ENCODE measurements around the gene EBPL.
A peak's percentile ranks its signal among the peaks of the same experiment; 100 is the strongest.
"Not testable (repeated sequence)": the region's sequence is repeated elsewhere in the genome, so short reads cannot be mapped to it uniquely, and the experiment has no call there.

The EBPL gene

DNA sequence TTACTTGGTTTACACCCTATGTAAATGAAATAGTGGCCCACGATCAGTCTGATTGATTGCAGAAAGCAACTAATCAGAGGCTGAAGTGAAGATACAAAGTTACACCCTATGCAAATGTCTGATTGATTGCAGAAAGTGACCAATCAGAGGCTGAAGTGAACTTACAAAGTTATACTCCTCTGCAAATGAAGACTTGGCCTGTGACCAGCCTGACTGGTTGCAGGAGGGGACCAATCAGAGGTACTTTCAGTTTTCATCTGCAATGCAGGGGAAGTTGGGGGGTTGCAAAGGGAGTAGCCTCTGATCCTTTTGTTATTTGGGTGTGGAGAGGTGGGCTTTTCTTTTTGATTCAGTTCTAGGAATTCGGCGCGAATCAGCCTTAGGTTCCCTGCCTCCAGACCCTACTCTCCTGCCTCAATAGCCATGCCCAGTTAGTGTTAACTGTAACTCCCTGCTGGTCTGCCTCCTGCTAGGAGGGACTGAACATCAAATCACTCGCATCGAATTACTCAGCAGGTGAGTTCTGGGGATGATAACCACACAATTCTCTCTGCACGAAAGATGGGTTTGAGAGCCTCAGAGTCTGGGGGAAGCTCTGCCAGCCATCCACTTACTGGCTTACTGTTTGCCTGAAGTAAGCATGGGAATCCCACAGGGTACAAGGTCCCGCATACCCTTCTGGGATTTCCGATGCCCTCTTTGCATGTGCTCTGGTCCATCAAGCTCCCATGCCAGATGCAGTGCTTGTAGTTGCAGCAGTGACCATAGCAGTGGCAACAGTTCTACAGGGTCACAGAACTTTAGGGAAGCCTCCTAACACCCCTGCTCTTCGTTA lies 55.5 kb downstream of the EBPL start:
- DNase-seq (ENCODE audit: low spot score) = peak; percentile 59

- DNase-seq (ENCODE audit: low spot score) = no peak
These were observed 57.6 kb downstream of the EBPL start for GRCh38 chr13:49633710-49634109.

GRCh38 chr13:49632156-49632555 lies 59.1 kb downstream of the EBPL start:
- DNase-seq (ENCODE audit: low spot score) = no peak

DNA sequence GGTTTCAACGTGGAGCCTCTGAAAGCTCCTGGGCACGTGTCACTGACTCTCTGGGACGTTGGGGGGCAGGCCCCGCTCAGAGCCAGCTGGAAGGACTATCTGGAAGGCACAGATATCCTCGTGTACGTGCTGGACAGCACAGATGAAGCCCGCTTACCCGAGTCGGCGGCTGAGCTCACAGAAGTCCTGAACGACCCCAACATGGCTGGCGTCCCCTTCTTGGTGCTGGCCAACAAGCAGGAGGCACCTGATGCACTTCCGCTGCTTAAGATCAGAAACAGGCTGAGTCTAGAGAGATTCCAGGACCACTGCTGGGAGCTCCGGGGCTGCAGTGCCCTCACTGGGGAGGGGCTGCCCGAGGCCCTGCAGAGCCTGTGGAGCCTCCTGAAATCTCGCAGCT lies 60.7 kb downstream of the EBPL start:
- no peak for DNase-seq (ENCODE audit: low spot score)

DNA sequence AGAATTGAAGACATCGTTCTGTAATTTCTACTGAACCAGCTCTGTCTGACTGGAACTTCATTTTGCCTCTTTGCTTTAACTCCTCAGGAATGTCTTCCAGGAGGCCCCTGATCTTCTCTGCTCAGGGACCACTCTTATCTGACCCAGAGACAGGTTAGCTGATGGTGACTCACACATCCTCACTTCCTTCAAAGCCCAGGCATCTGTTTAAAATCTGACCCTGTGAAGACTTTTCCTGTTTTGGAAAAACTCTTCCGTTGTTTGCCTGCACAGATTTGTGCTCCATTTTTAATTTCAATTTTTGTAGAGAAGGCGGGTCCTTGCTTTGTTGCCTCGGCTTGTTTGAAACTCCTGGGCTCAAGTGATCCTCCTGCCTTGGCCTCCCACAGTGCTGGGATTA lies 61.3 kb downstream of the EBPL start:
- no peak for DNase-seq (ENCODE audit: low spot score)

DNA sequence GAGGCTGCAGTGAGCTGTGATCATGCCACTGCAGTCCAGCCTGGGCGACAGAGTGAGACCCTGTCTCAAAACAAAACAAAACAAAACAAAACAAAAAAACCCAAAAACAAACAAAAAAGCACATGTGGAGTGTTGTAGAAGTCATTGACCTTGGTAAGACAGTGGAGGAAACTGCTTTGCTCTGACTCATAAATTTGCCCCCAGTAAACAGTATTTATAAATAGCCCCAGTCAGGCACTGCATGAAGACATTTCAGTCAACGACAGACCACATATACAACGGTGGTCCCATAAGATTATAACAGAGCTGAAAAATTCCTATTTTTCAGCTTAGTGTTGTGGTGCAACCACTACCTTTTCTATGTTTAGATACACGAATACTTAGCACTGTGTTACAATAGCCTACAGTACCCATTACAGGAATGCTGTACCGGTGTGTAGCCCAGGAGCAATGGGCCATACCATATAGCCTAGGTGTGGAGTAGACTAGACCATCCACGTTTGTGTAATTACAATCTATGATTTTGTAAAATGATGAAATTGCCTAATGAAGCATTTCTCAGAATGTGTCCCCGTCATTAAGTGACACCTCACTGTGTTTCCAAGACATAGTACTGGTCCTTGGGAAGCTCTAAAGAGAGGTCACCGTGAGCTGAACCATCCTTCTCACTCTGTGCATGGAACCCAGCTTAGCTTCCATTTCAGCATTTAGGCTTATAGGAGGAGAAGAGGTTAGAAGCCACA lies 61.9 kb downstream of the EBPL start:
- no peak for DNase-seq (ENCODE audit: low spot score)

DNA sequence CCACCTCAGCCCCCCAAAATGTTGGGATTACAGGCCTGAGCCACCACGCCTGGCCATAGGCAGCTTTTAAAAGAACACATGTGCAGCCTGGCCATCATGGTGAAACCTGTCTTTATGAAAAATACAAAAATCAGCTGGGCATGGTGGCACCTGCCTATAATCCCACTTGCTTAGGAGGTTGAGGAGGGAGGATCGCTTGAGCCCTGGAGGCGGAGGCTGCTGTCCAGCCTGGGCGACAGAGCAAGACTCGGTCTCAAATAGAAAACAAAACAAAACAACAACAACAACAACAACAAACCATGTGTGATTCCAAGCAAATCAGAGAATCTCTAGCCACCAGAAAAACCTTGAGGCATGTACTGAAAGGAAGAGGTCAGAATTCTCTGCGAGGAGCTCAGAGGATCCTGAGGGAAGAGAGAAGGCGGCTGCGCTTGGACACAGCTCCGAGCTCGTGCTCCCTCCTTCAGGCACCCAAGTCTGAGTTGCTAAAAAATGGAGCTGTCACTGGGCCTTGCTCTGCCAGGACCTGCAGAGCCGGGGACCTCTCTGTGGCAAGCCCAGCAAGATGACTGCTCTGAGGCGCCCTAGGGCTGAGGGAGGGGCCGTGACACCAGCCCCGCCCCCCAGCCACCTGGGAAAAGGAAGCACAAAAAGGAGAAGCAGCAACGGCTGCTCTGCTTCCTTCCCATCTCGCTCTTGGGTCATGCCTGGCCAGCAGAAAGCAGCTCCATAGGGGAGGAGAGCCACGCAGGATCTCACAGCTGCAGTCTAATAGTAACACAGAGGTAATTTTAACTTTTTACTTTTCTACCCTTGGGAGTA lies 63.2 kb downstream of the EBPL start, which contains the start of gene ARL11:
Gene ARL11 (plus strand): TSS at position 677 of the 822 bp plus-strand sequence. CDS start 1,941 bp downstream, outside the sequence.
- peak; percentile 51 for DNase-seq (ENCODE audit: low spot score)

GRCh38 chr13:49625392-49626079 lies 65.8 kb downstream of the EBPL start:
- DNase-seq (ENCODE audit: low spot score) = no peak

- DNase-seq (ENCODE audit: low spot score) = no peak
These were observed 67.1 kb downstream of the EBPL start for GRCh38 chr13:49624229-49624628.

DNA sequence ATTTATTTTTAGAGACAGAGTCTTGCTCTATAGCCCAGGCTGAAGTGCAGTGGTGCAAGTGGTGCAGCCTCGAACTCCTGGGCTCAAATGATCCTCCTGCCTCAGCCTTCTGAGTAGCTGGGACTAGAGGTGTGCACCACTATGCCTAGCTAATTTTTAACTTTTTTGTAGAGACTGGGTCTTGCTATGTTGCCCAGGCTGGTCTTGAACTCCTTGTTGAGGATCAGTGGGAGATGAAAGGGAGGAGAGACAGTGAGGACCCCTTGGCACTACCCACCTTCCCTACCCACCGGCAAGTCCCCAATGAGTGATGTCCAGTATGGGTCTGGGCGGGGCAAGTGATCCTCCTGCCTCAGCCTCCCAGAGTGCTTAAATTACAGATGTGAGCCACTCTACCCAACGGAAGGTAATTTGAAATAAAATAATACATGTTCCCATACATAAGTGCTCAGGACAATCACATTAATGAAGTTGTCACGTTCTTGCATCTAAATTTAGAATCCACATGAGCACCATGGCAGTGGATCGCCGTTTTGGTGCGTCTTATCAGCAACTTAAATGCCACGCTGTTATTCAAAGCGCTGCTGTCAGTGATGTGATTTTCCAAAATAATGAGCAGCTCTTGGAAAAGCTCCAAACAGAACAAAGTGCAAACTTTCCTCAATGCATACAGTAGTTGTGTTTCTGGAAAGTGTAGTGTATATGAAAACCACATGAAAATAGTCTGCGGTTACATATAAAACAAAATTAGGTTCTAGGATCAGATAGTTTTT lies 68.9 kb downstream of the EBPL start:
- no peak for DNase-seq (ENCODE audit: low spot score)

DNA sequence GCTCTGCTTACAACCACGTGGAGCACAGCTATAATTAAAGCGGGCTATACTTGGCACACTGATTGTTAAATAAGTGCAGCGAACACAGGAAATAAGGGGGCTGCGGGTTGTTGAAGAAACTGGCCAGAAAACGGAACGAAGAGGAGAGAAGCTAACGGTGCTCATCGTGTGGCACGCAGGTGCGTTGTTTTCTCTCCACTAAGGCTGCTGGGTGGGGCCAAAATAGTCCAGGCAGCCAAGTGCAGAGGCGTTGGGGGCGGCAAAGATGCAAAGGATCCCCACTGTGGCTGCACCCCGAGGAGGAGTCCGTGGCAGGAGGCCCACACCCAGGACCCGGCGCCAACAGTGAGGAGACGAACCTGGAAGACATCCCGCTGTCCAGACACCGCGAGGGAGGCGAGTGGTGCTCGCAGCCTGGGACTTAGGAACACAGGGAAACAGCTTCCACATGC lies 71.1 kb downstream of the EBPL start:
- no peak for DNase-seq (ENCODE audit: low spot score)

- no peak for DNase-seq (ENCODE audit: low spot score)
These were observed 74.6 kb downstream of the EBPL start for GRCh38 chr13:49616676-49617065.

- no peak for DNase-seq (ENCODE audit: low spot score)
These were observed 75.2 kb downstream of the EBPL start for GRCh38 chr13:49615836-49616675.

DNA sequence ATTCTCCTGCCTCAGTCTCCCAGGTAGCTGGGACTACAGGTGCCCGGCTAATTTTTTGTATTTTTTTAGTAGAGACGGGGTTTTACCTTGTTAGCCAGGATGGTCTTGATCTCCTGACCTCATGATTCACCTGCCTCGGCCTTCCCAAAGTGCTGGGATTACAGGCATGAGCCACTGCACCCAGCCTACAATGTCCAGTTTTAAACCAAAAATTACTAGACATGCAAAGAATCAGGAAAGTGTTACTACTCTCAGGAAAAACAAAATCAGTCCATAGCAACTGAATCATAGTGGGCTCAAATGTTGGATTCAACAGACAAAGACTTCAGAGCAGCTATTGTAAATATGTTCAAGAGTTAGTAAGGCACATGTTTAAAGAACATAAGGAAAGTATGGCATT lies 79.2 kb downstream of the EBPL start:
- DNase-seq (ENCODE audit: low spot score) = not testable (repeated sequence)

Data from pons (tissue), 1 donor.